WTC11 (cell line): ENCODE data around the gene DYNLRB1.

Experiments used
- ATF3 ChIP-seq: sonication (generic); formaldehyde crosslinking; conservative IDR thresholded peaks from 2 replicates; pipeline ENCODE4 v1.8.1; 2022; ENCODE audit warnings: mild to moderate bottlenecking, missing genetic modification reagents
- CTCF ChIP-seq: fragments of 200-600 bp; IDR thresholded peaks from 2 replicates; pipeline ENCODE4 v1.8.0; 2022; ENCODE audit warnings: antibody characterized with exemption
- E2F1 ChIP-seq: sonication (generic); formaldehyde crosslinking; IDR thresholded peaks from 2 replicates; pipeline ENCODE4 v1.8.0; 2022; ENCODE audit warnings: mild to moderate bottlenecking, missing genetic modification reagents
- JUN ChIP-seq: sonication (generic); formaldehyde crosslinking; IDR thresholded peaks from 2 replicates; pipeline ENCODE4 v1.8.0; 2023; ENCODE audit warnings: mild to moderate bottlenecking, missing genetic modification reagents
- MLX ChIP-seq: sonication (generic); formaldehyde crosslinking; IDR thresholded peaks from 2 replicates; pipeline ENCODE4 v1.8.1; 2023; ENCODE audit warnings: mild to moderate bottlenecking, missing genetic modification reagents, moderate library complexity
- SOX15 ChIP-seq: fragments of 250-450 bp; sonication (Bioruptor Pico); IDR thresholded peaks from 2 replicates; pipeline ENCODE4 v1.9.0; 2021; ENCODE audit warnings: mild to moderate bottlenecking
- SP1 ChIP-seq: sonication (generic); formaldehyde crosslinking; conservative IDR thresholded peaks from 2 replicates; pipeline ENCODE4 v1.8.1; 2022; ENCODE audit warnings: missing genetic modification reagents
- TEAD4 ChIP-seq: sonication (generic); formaldehyde crosslinking; IDR thresholded peaks from 2 replicates; pipeline ENCODE4 v1.8.0; 2022; ENCODE audit warnings: mild to moderate bottlenecking, missing genetic modification reagents
- USF1 ChIP-seq: sonication (generic); formaldehyde crosslinking; IDR thresholded peaks from 2 replicates; pipeline ENCODE4 v1.8.0; 2022; ENCODE audit warnings: mild to moderate bottlenecking, missing genetic modification reagents
- ZNF121 ChIP-seq: sonication (generic); formaldehyde crosslinking; IDR thresholded peaks from 2 replicates; pipeline ENCODE4 v1.8.0; 2023; ENCODE audit warnings: missing genetic modification reagents
- ZNF232 ChIP-seq: sonication (generic); formaldehyde crosslinking; IDR thresholded peaks from 2 replicates; pipeline ENCODE4 v1.8.0; 2022; ENCODE audit warnings: mild to moderate bottlenecking, missing genetic modification reagents
- ZNF671 ChIP-seq: fragments of 250-450 bp; sonication (Bioruptor Pico); IDR thresholded peaks from 2 replicates; pipeline ENCODE4 v1.8.0; 2021; ENCODE audit warnings: mild to moderate bottlenecking

GRCh38 chr20:34535857-34536256, 19.6 kb downstream of the DYNLRB1 start:
- TF ChIP-seq ATF3, result no peak
- no peak for TF ChIP-seq USF1 (CRISPR knock-in tag)
- no peak for TF ChIP-seq ZNF121 (CRISPR knock-in tag)
- TF ChIP-seq CTCF, result no peak
- TF ChIP-seq SOX15 (CRISPR knock-in tag), result no peak
- no peak for TF ChIP-seq TEAD4
- no peak for TF ChIP-seq MLX (CRISPR knock-in tag)
- TF ChIP-seq E2F1 (CRISPR knock-in tag), result no peak
- no peak for TF ChIP-seq ZNF671
- TF ChIP-seq SP1 (CRISPR knock-in tag), result no peak
- TF ChIP-seq JUN (CRISPR knock-in tag), result no peak
- TF ChIP-seq ZNF232 (CRISPR knock-in tag), result no peak
